ENCODE data around the gene PLAC8. TPM values are rescaled to one million over a fixed set of nuclear protein-coding genes. Genes with fewer than 3 reads are reported as not detected.

PLAC8 gene
- total RNA-seq, 1 donor from 2014 or later = 1.5 TPM

- Histone ChIP-seq H3K4me1 (no peaks in the 10 kb centered on the region), H3K4me3 (no peak overlapping the region), H3K36me3 (no peaks in the 10 kb centered on the region), H3K9me3 (replicated peaks) (peaks cover 10% of the 10 kb centered on the region), H3K27ac (replicated peaks) (no peak overlapping the region), H3K27me3 (ENCODE audit: low read depth) (no peaks in the 10 kb centered on the region)
- intact Hi-C loops (cut with micrococcal nuclease) = no loop called here
- DNase-seq = no peak
- TF ChIP-seq, protein P1, sequence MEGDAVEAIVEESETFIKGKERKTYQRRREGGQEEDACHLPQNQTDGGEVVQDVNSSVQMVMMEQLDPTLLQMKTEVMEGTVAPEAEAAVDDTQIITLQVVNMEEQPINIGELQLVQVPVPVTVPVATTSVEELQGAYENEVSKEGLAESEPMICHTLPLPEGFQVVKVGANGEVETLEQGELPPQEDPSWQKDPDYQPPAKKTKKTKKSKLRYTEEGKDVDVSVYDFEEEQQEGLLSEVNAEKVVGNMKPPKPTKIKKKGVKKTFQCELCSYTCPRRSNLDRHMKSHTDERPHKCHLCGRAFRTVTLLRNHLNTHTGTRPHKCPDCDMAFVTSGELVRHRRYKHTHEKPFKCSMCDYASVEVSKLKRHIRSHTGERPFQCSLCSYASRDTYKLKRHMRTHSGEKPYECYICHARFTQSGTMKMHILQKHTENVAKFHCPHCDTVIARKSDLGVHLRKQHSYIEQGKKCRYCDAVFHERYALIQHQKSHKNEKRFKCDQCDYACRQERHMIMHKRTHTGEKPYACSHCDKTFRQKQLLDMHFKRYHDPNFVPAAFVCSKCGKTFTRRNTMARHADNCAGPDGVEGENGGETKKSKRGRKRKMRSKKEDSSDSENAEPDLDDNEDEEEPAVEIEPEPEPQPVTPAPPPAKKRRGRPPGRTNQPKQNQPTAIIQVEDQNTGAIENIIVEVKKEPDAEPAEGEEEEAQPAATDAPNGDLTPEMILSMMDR (IDR thresholded peaks at IDR 0.05; ENCODE audit: borderline replicate concordance) = no peak
These were observed 14.7 kb upstream of the PLAC8 start for GRCh38 chr4:83129264-83129663.

GRCh38 chr4:83128240-83128929, 13.9 kb upstream of the PLAC8 start:
- Histone ChIP-seq H3K36me3 (no peaks in the 10 kb centered on the region), H3K4me3 (no peak overlapping the region), H3K27ac (replicated peaks) (no peak overlapping the region), H3K4me1 (no peaks in the 10 kb centered on the region), H3K9me3 (replicated peaks) (peaks cover 10% of the 10 kb centered on the region), H3K27me3 (ENCODE audit: low read depth) (no peaks in the 10 kb centered on the region)
- intact Hi-C loops (cut with micrococcal nuclease) = no loop called here
- TF ChIP-seq, protein P1 (IDR thresholded peaks at IDR 0.05; ENCODE audit: borderline replicate concordance) = no peak
- DNase-seq = no peak

DNA sequence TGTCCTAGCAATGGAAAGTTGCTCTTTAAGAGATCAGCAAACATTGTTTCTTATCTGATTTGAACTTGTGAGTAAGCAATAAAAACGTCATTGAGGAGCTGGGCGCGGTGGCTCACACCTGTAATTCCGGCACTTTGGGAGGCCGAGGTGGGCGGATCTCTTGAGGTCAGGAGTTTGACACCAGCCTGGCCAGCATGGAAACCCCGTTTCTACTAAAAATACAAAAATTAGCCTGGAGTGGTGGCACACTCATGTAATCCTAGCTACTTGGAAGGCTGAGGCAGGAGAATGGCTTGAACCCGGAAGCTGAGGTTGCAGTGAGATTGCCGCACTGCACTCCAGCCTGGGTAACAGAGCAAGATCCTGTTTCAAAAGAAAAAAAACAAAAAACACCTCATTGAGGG, 11.2 kb upstream of the PLAC8 start:
- no peaks in the 10 kb centered on the region for H3K36me3 ChIP-seq

GRCh38 chr4:83124111-83124780, 9.7 kb upstream of the PLAC8 start:
- intact Hi-C loops (cut with micrococcal nuclease) = no loop called here

More for the DNA sequence above, 11.2 kb upstream of the PLAC8 start:
- Histone ChIP-seq H3K9me3 (replicated peaks) (peaks cover 20% of the 10 kb centered on the region), H3K27me3 (ENCODE audit: low read depth) (no peaks in the 10 kb centered on the region), H3K27ac (replicated peaks) (no peak overlapping the region), H3K4me1 (no peaks in the 10 kb centered on the region), H3K4me3 (no peak overlapping the region)
- intact Hi-C loops (cut with micrococcal nuclease) = no loop called here
- TF ChIP-seq, protein P1 (IDR thresholded peaks at IDR 0.05; ENCODE audit: borderline replicate concordance) = no peak
- no peak for DNase-seq

GRCh38 chr4:83121246-83121645, 6.7 kb upstream of the PLAC8 start:
- H3K9me3 ChIP-seq (replicated peaks) = peaks cover 10% of the 10 kb centered on the region
- H3K4me3 ChIP-seq = no peak overlapping the region
- TF ChIP-seq, protein P1 (IDR thresholded peaks at IDR 0.05; ENCODE audit: borderline replicate concordance) = no peak
- H3K27ac ChIP-seq (replicated peaks) = no peak overlapping the region
- no peaks in the 10 kb centered on the region for H3K36me3 ChIP-seq
- H3K4me1 ChIP-seq = no peaks in the 10 kb centered on the region
- DNase-seq = no peak
- H3K27me3 ChIP-seq (ENCODE audit: low read depth) = peaks cover 6% of the 10 kb centered on the region
- intact Hi-C loops (cut with micrococcal nuclease) = no loop called here

More at GRCh38 chr4:83124111-83124780, 9.7 kb upstream of the PLAC8 start:
- no peaks in the 10 kb centered on the region for H3K4me1 ChIP-seq
- H3K36me3 ChIP-seq = no peaks in the 10 kb centered on the region
- H3K27ac ChIP-seq (replicated peaks) = no peak overlapping the region
- H3K9me3 ChIP-seq (replicated peaks) = peaks cover 20% of the 10 kb centered on the region
- TF ChIP-seq, protein P1 (IDR thresholded peaks at IDR 0.05; ENCODE audit: borderline replicate concordance) = no peak
- DNase-seq = no peak
- H3K4me3 ChIP-seq = no peak overlapping the region
- H3K27me3 ChIP-seq (ENCODE audit: low read depth) = no peaks in the 10 kb centered on the region
